Liver (tissue), 3 donors: Measurements from ENCODE around the gene PGLYRP3.

Source experiments
- ATF3 ChIP-seq: IDR thresholded peaks from 2 replicates; pipeline ENCODE4 v1.6.1; 2016; ENCODE audit warnings: antibody characterized with exemption
- CTCF ChIP-seq: fragments of 150-350 bp; IDR thresholded peaks from 2 replicates; pipeline ENCODE4 v1.5.1; 2017; ENCODE audit warnings: improper control_type of control experiment, low read depth, low read length; ENCODE audit not compliant: missing input control
- HNF4A ChIP-seq, 2 donors: conservative IDR thresholded peaks; 2 replicates each; pipeline ENCODE4 v1.6.1; 2016; ENCODE audit warnings: antibody characterized with exemption in 2 of 2, mild to moderate bottlenecking in 2 of 2
- JUND ChIP-seq, 2 donors: IDR thresholded peaks; 2 replicates each; pipeline ENCODE4 v1.6.1; 2016; ENCODE audit warnings: antibody characterized with exemption in 2 of 2
- MAX ChIP-seq: IDR thresholded peaks from 2 replicates; pipeline ENCODE4 v1.6.1; 2016; ENCODE audit warnings: antibody characterized with exemption
- RAD21 ChIP-seq, 2 donors: IDR thresholded peaks; 2 replicates each; pipeline ENCODE4 v1.6.1; 2016; ENCODE audit warnings: antibody characterized with exemption in 2 of 2, mild to moderate bottlenecking in 2 of 2
- REST ChIP-seq: IDR thresholded peaks from 2 replicates; pipeline ENCODE4 v1.6.1; 2016; ENCODE audit warnings: antibody characterized with exemption, mild to moderate bottlenecking
- YY1 ChIP-seq: IDR thresholded peaks from 2 replicates; pipeline ENCODE4 v1.6.1; 2016; ENCODE audit warnings: antibody characterized with exemption, mild to moderate bottlenecking
- donor health status: healthy.
- donor health status: healthy.

GRCh38 chr1:153308540-153308939 is 4.2 kb downstream of the PGLYRP3 start:
- TF ChIP-seq ATF3 (no peak), REST (no peak), HNF4A (conservative IDR thresholded peaks at IDR 0.05) (no peak), YY1 (no peak), CTCF (no peak), JUND (IDR thresholded peaks at IDR 0.05) (no peak), RAD21 (IDR thresholded peaks at IDR 0.05) (no peak), MAX (no peak)
